HFFc6 (cell line): ENCODE results near the gene PCBD2. TPM values are rescaled to one million over a fixed set of nuclear protein-coding genes. Genes with fewer than 3 reads are reported as not detected.

Experiments used
- DNase-seq: peaks from one replicate; pipeline ENCODE4 v3.0.0-alpha.2; 2018
- H3K27ac Mint-ChIP-seq: 2 replicates; pipeline ENCODE4 v1.8.0; 2020; ENCODE audit warnings: mild to moderate bottlenecking, mixed read lengths
- H3K27me3 Mint-ChIP-seq: 2 replicates; pipeline ENCODE4 v1.8.0; 2021; ENCODE audit warnings: mild to moderate bottlenecking, moderate library complexity, mixed read lengths; ENCODE audit not compliant: insufficient read depth
- H3K36me3 Mint-ChIP-seq: 2 replicates; pipeline ENCODE4 v1.8.0; 2021; ENCODE audit warnings: low read depth, mixed read lengths
- H3K4me1 Mint-ChIP-seq: 2 replicates; pipeline ENCODE4 v1.8.0; 2020; ENCODE audit warnings: low read depth, mixed read lengths
- H3K4me3 Mint-ChIP-seq: 2 replicates; pipeline ENCODE4 v1.8.0; 2020; ENCODE audit warnings: mild to moderate bottlenecking, moderate library complexity, mixed read lengths
- H3K9me3 Mint-ChIP-seq: 2 replicates; pipeline ENCODE4 v1.8.0; 2020; ENCODE audit warnings: mild to moderate bottlenecking, mixed read lengths
- total RNA-seq, 6 experiments: library from RNA; stranded (reverse); fragmentation: NEBNext Ultra II Directional; extraction: Animal tissue kit (Norgen Biotek cat#: 25700); gene quantifications; 2 replicates in 1 of 6; 3 replicates in 5 of 6; pipeline ENCODE4 v1.2.3, GENCODE V29; 2021
- TF ChIP-seq, protein P1 (sequence below): fragments of 200-600 bp; sonication (generic); IDR thresholded peaks from 2 replicates; pipeline ENCODE4 v1.5.0; 2021; ENCODE audit warnings: antibody characterized with exemption, mild to moderate bottlenecking

PCBD2 gene
- total RNA-seq, 6 experiments from 2014 or later, result 8.6 to 11.4 (median 10.0) TPM

DNA sequence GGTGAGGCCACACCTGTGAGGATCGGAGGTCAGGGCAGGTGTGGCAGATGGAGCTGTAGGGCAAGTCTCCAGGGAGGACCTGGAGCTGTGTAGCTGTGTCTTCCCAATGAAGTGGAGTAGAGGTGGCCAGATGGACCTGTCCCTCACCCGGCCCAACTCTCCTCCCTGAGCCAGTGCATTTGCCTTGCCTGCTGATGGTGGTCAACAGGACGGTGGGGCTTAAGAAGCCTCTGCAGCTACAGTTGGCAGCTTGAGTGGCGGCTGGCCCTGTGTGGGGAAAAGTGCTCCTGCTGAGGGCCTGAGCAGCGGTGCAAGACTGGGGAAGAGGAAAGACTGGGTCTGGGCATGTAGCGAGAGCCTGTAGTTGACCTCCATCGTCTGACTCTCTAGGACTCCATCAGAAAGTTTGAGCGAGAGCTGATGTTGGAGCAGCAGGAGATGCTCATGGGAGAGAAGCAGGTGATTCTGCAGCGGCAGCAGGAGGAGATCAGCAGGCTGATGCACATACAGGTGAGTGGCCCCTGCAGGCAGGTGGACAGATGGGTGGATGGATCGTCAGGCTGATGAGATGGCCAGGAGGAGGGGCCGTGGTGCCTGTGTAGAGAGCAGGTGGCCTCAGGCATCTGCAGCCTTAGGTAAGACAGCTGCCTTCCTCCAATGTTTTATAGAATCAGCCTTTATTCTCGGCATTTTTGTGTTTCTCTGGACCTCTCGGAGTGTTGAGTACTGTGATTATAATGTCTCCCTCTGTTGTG is 104.2 kb downstream of the PCBD2 start:
- DNase-seq, result no peak
- Mint-ChIP-seq H3K36me3 (no peaks in the 10 kb centered on the region; the same call in 1 of the 2 replicates), H3K27me3 (peaks cover 4% of the 10 kb centered on the region), H3K4me1 (no peaks in the 10 kb centered on the region), H3K27ac (no peak overlapping the region), H3K9me3 (no peaks in the 10 kb centered on the region), H3K4me3 (no peak overlapping the region)
- TF ChIP-seq, protein P1, sequence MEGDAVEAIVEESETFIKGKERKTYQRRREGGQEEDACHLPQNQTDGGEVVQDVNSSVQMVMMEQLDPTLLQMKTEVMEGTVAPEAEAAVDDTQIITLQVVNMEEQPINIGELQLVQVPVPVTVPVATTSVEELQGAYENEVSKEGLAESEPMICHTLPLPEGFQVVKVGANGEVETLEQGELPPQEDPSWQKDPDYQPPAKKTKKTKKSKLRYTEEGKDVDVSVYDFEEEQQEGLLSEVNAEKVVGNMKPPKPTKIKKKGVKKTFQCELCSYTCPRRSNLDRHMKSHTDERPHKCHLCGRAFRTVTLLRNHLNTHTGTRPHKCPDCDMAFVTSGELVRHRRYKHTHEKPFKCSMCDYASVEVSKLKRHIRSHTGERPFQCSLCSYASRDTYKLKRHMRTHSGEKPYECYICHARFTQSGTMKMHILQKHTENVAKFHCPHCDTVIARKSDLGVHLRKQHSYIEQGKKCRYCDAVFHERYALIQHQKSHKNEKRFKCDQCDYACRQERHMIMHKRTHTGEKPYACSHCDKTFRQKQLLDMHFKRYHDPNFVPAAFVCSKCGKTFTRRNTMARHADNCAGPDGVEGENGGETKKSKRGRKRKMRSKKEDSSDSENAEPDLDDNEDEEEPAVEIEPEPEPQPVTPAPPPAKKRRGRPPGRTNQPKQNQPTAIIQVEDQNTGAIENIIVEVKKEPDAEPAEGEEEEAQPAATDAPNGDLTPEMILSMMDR, result no peak

DNA sequence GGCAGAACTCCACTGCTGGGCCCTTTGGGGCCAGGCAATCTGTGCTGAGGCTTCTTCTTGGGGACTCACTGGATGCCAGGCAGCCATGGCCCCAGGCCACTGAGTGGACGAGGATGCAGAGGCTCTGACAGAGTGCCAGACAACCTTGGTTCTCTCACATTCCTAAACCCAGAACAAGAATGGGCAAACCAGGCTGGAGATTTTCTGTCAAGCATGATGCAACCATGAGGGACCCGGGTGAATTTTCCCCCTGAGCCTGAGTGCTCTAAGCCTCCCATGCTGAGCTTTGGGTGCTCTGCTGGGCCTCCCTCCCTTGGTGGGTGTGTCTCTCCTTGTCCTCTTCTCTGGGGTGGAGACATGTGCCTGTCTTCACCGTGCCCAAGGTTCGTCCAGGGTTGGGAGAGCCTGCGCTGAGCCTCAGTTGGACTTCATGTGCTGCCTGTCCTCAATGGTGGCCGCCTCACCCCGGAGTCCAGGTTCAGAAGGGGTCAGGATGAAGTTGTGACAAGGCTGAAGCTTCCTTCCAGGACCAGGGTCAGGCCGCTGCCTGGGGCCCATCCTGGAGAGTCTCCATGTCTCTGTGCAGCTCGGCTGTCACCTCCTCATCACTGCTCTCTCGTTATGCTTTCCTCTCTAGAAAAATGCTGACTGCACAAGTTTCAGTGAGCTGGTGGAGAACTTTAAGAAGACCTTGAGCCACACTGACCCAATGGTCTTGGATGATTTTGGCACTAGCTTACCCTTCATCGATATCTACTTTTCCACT is 105.0 kb downstream of the PCBD2 start:
- H3K4me3 Mint-ChIP-seq, result no peak overlapping the region
- H3K27me3 Mint-ChIP-seq, result peaks cover 2% of the 10 kb centered on the region
- H3K9me3 Mint-ChIP-seq, result no peaks in the 10 kb centered on the region
- no peak for DNase-seq
- TF ChIP-seq, protein P1, result no peak
- no peaks in the 10 kb centered on the region for H3K4me1 Mint-ChIP-seq
- no peaks in the 10 kb centered on the region for H3K36me3 Mint-ChIP-seq
- no peak overlapping the region for H3K27ac Mint-ChIP-seq

DNA sequence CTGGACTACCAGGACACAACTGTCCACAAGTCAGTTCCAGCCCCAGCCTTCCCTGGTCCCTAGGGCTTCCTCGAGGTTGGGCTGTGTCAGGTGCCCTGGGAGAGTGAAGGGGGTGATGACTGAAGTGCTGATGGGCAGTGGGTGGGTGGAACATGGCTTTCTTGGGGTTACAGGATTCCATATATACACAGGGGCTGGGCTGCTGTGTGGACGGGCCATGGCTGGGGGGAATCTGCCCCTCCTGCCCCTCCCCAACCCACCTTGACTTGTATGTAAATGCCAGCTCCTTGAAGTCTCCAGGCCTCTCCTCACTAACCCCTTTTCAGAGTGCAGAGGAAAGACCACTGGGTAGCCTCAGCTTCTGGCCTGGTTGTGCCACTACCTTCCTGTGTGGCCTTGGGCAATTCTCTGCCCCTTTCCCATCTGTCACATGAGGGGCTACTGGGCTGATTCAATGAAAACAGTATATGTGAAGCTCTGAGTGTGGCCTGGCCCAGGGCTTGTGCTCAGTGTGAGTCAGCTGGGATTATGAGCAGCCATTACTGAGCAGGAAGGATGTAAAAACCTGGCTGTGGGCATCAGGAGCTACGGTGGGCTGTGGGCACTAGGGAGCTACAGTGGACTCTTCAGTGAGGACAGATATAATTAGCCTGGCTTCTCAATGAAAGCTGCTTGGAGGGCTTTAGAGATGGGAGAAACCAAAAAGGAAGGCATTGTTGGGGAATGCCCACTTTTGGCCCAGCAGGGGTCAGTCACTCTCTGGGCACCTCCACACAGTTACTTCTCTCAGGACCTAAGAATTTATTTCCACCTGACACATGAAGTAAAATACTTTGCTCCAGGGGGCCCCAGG is 105.8 kb downstream of the PCBD2 start:
- Mint-ChIP-seq H3K27ac (no peak overlapping the region), H3K4me1 (no peaks in the 10 kb centered on the region), H3K9me3 (no peaks in the 10 kb centered on the region), H3K27me3 (peaks cover 2% of the 10 kb centered on the region), H3K4me3 (no peak overlapping the region), H3K36me3 (no peaks in the 10 kb centered on the region)
- TF ChIP-seq, protein P1, result peak; percentile 70
- DNase-seq, result peak; percentile 8

DNA sequence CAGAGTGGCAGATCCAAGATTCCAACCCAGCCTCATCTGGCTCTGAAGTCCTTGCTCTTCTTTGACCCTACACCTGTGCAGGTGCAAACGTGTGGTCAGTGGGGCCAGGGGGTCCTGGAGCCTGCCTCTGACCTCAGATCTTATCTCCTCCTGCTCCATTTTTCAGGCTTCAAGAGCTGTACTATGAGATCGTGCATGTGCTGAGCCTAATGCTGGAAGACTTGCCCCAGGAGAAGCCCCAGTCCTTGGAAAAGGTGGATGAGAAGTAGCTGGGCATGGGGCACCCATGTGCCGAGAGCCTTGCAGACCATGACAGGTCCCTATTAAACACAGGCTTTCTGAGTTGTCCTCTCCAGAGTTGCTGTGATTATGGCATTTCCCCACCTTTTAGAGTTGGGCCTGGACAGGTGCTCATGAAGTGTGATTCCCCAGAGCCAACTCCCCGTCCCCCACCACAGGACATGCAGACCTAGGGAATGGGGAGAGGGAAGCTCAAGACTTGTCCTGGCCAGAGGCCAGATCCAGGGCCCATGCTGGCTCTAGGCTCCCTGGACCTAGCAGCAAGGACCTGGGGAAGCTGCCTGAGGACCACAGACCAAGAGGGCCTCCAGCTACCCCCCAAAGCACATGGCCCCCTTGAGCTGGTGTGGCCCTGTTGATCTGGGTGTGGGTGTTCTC is 106.6 kb downstream of the PCBD2 start:
- Mint-ChIP-seq H3K27ac (no peak overlapping the region), H3K36me3 (no peaks in the 10 kb centered on the region), H3K4me1 (no peaks in the 10 kb centered on the region), H3K4me3 (no peak overlapping the region), H3K27me3 (peaks cover 2% of the 10 kb centered on the region), H3K9me3 (no peaks in the 10 kb centered on the region)
- TF ChIP-seq, protein P1, result peak; percentile 14; the same call in 1 of the 2 replicates
- no peak for DNase-seq

DNA sequence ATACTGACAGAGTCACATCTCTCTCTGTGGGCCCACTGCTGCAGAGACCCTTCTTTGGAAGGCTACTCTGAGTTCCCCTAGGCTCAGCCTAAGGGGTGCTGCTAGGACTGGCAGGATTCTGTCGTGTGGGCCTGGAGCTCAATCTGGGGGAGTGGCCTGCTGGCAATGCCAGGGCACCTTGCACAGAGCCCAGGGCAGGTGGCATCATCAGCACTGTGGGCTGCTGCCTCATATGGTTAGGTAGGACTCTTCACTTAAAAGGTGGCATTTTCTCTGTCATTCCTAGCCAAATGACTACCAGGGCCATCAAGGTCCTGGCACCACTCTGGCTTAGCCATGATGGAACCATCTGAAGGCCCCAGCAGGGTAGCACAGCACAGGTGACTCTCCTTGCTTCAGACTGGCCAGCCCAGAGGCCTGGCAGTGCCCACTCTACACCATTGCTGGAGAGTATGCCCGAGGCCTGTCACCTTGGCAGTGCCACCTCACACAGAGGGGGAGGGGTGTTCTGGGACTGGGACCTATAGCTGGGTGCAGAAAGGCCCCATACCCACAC is 107.2 kb downstream of the PCBD2 start:
- Mint-ChIP-seq H3K27ac (no peak overlapping the region), H3K36me3 (no peaks in the 10 kb centered on the region), H3K9me3 (no peaks in the 10 kb centered on the region), H3K4me3 (no peak overlapping the region), H3K4me1 (no peaks in the 10 kb centered on the region), H3K27me3 (peaks cover 2% of the 10 kb centered on the region)
- DNase-seq, result no peak
- TF ChIP-seq, protein P1, result no peak
